AG09319 (cell line): ENCODE data around the gene SCN1A.

Experiments used
- DNase-seq: peaks from one replicate; pipeline ENCODE4 v3.0.0-alpha.2; 2010; ENCODE audit warnings: low read depth; ENCODE audit errors: extremely low read depth
- TF ChIP-seq, protein P1 (sequence below): IDR thresholded peaks from 2 replicates; pipeline ENCODE4 v1.5.1; 2011; ENCODE audit warnings: low read depth, mild to moderate bottlenecking, inconsistent platforms, low read length, moderate library complexity

Gene SCN1A

GRCh38 chr2:166135849-166136258, 8.0 kb upstream of the SCN1A start:
- DNase-seq, result no peak
- TF ChIP-seq, protein P1, sequence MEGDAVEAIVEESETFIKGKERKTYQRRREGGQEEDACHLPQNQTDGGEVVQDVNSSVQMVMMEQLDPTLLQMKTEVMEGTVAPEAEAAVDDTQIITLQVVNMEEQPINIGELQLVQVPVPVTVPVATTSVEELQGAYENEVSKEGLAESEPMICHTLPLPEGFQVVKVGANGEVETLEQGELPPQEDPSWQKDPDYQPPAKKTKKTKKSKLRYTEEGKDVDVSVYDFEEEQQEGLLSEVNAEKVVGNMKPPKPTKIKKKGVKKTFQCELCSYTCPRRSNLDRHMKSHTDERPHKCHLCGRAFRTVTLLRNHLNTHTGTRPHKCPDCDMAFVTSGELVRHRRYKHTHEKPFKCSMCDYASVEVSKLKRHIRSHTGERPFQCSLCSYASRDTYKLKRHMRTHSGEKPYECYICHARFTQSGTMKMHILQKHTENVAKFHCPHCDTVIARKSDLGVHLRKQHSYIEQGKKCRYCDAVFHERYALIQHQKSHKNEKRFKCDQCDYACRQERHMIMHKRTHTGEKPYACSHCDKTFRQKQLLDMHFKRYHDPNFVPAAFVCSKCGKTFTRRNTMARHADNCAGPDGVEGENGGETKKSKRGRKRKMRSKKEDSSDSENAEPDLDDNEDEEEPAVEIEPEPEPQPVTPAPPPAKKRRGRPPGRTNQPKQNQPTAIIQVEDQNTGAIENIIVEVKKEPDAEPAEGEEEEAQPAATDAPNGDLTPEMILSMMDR, result no peak

- no peak for DNase-seq
Measured at GRCh38 chr2:166135152-166135848, 7.5 kb upstream of the SCN1A start.

GRCh38 chr2:166134252-166135151, 6.7 kb upstream of the SCN1A start:
- no peak for DNase-seq
- TF ChIP-seq, protein P1, result no peak

More at GRCh38 chr2:166135152-166135848, 7.5 kb upstream of the SCN1A start:
- TF ChIP-seq, protein P1, result no peak

DNA sequence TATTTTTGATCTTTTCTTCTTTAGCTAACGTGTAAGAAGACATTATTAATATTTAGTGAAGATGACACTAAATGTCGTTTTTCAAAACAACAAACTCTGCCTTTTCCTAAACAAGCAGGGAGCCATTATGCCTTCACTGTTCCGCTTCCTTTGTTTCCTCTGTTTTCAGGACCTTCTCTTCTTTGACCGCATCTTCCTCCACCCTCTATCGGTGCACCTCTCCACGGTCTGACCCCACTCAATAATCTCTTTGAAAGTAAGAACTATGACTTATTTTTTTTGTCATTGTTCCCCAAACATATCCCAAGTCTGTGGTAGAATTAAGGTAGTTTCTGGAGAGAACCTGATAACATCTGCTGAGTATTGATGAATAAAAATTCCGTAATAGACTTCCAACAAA, 5.8 kb upstream of the SCN1A start:
- no peak for DNase-seq
- TF ChIP-seq, protein P1, result no peak

DNA sequence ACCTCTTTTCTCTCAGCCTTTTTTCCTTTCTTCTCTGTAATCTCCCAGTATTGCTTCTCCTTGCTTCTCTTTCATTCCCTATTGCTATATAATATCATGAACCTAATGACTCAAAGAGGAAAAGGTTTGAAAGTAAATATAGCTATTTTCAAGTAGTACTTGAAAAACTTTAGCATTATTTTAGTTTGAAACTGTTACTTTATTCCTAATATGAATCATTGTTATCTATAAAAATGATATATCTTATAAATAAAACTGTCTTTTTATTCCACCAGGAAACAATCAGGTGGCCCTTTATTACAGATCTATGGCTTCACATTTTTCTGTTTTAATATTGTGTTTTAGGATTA, 311 bp upstream of the SCN1A start:
- DNase-seq, result no peak
- TF ChIP-seq, protein P1, result no peak

- no peak for DNase-seq
- TF ChIP-seq, protein P1, result no peak
Measured at GRCh38 chr2:166126007-166126639, 1.7 kb downstream of the SCN1A start.

DNA sequence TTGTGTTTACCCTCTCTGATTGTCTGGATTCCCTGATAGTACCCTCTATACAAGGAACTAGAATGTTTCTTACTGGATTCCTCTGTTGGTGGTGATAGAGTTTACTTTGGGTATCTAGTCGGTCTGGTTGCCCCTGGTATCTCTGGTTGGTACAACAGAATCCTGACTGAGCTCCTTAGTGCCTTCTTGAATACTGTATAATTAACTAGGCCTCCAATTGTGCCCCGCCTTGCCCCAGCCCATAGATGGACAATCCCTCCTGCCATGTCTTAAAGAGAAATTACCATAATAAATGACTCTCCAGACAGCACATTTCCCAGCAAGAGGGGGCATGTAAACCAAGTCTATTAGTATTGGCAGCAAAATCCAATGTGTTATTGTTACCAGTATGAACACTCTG, 2.3 kb downstream of the SCN1A start:
- DNase-seq, result no peak
- TF ChIP-seq, protein P1, result no peak
